Suprapubic skin (tissue), 4 donors: ENCODE results near the gene FRY. TPM values are rescaled to one million over a fixed set of nuclear protein-coding genes. Genes with fewer than 3 reads are reported as not detected.

ENCODE experiments used
- DNase-seq, 2 donors: peaks; one replicate each; pipeline ENCODE4 v3.0.0-alpha.2; 2019; ENCODE audit warnings: low spot score in 2 of 2
- H3K27ac ChIP-seq: fragments of 200-600 bp; sonication (generic); one replicate; pipeline ENCODE4 v1.5.1; 2019
- H3K27me3 ChIP-seq: fragments of 200-600 bp; sonication (generic); one replicate; pipeline ENCODE4 v1.5.1; 2019
- H3K36me3 ChIP-seq: fragments of 200-600 bp; sonication (generic); one replicate; pipeline ENCODE4 v1.5.1; 2019
- H3K4me1 ChIP-seq: fragments of 200-600 bp; sonication (generic); one replicate; pipeline ENCODE4 v1.5.1; 2019
- H3K4me3 ChIP-seq: fragments of 200-600 bp; sonication (generic); one replicate; pipeline ENCODE4 v1.5.1; 2019; ENCODE audit warnings: mild to moderate bottlenecking
- H3K9me3 ChIP-seq: fragments of 200-600 bp; sonication (generic); one replicate; pipeline ENCODE4 v1.5.1; 2019
- CTCF ChIP-seq, 2 donors: fragments of 200-600 bp in 1 of 2; fragments of 450-650 bp in 1 of 2; sonication (generic) in 1 of 2; IDR thresholded peaks; one replicate each; pipeline ENCODE4 v1.5.1; 2016 to 2019; ENCODE audit warnings: antibody characterized with exemption in 2 of 2, mild to moderate bottlenecking in 1 of 2, moderate library complexity in 1 of 2
- EP300 ChIP-seq: sonication (generic); formaldehyde crosslinking; IDR thresholded peaks from one replicate; pipeline ENCODE4 v1.6.1; 2017; ENCODE audit warnings: antibody characterized with exemption
- POLR2A ChIP-seq, 2 donors: fragments of 450-650 bp; IDR thresholded peaks; one replicate each; pipeline ENCODE4 v1.6.1; 2017; ENCODE audit warnings: antibody characterized with exemption in 2 of 2, mild to moderate bottlenecking in 2 of 2, moderate library complexity in 2 of 2
- POLR2AphosphoS5 ChIP-seq, 3 donors: sonication (generic); formaldehyde crosslinking; IDR thresholded peaks; one replicate each; pipeline ENCODE4 v1.6.1; 2017; ENCODE audit warnings: antibody characterized with exemption in 3 of 3
- WGBS: methylation state at CpG from one replicate; pipeline ENCODE4 v1.1.5; 2018; 5-methylcytosine and 5-hydroxymethylcytosine counted together
- total RNA-seq, 4 donors: library from RNA; depleted of rRNA; stranded (reverse); fragments of >200 nt; gene quantifications; one replicate each; pipeline ENCODE4 v1.1.0, GENCODE V29; 2016

Gene FRY
- total RNA-seq, 4 donors from 2014 or later: 22.5 to 39.6 (median 26.8) TPM

- H3K4me1 ChIP-seq: peaks cover 8% of the 10 kb centered on the region
- no peak for DNase-seq
- TF ChIP-seq POLR2AphosphoS5 (IDR thresholded peaks at IDR 0.05) (no peak), EP300 (no peak), POLR2A (IDR thresholded peaks at IDR 0.05) (no peak), CTCF (IDR thresholded peaks at IDR 0.05) (no peak)
- H3K4me3 ChIP-seq: no peak overlapping the region
- no peaks in the 10 kb centered on the region for H3K27me3 ChIP-seq
- H3K36me3 ChIP-seq: peaks cover 3% of the 10 kb centered on the region
- H3K27ac ChIP-seq: peak overlapping the region; percentile 25
- 43% methylated on average over 6 of the region's 6 CpGs for WGBS
- H3K9me3 ChIP-seq: no peaks in the 10 kb centered on the region
Measured at GRCh38 chr13:32284927-32285632, 253.5 kb downstream of the FRY start.

- TF ChIP-seq POLR2AphosphoS5 (IDR thresholded peaks at IDR 0.05) (no peak), EP300 (no peak), CTCF (IDR thresholded peaks at IDR 0.05) (no peak), POLR2A (IDR thresholded peaks at IDR 0.05) (no peak)
- WGBS: 56% methylated on average over 4 of the region's 4 CpGs
- Histone ChIP-seq H3K9me3 (no peaks in the 10 kb centered on the region), H3K4me1 (peaks cover 8% of the 10 kb centered on the region), H3K27me3 (no peaks in the 10 kb centered on the region), H3K27ac (no peak overlapping the region), H3K4me3 (no peak overlapping the region), H3K36me3 (no peaks in the 10 kb centered on the region)
- DNase-seq: no peak
Measured at GRCh38 chr13:32285633-32285965, 254.0 kb downstream of the FRY start.

GRCh38 chr13:32297206-32297605 is 265.6 kb downstream of the FRY start:
- Histone ChIP-seq H3K27ac (no peak overlapping the region), H3K36me3 (peaks cover 12% of the 10 kb centered on the region), H3K4me1 (no peaks in the 10 kb centered on the region), H3K27me3 (no peaks in the 10 kb centered on the region), H3K9me3 (no peaks in the 10 kb centered on the region), H3K4me3 (no peak overlapping the region)
- no peak for DNase-seq
- TF ChIP-seq POLR2AphosphoS5 (IDR thresholded peaks at IDR 0.05): no peak
- TF ChIP-seq EP300: no peak
- TF ChIP-seq POLR2A (IDR thresholded peaks at IDR 0.05): no peak
- TF ChIP-seq CTCF (IDR thresholded peaks at IDR 0.05): no peak
- 72% methylated on average over 2 of the region's 2 CpGs for WGBS

- no peaks in the 10 kb centered on the region for H3K4me1 ChIP-seq
- WGBS: 94% methylated on average over 6 of the region's 6 CpGs
- H3K4me3 ChIP-seq: no peak overlapping the region
- H3K36me3 ChIP-seq: peaks cover 12% of the 10 kb centered on the region
- no peak for DNase-seq
- H3K27ac ChIP-seq: no peak overlapping the region
- TF ChIP-seq POLR2A (IDR thresholded peaks at IDR 0.05): no peak
- TF ChIP-seq EP300: no peak
- no peak for TF ChIP-seq POLR2AphosphoS5 (IDR thresholded peaks at IDR 0.05)
- TF ChIP-seq CTCF (IDR thresholded peaks at IDR 0.05): no peak
- H3K27me3 ChIP-seq: no peaks in the 10 kb centered on the region
- no peaks in the 10 kb centered on the region for H3K9me3 ChIP-seq
Measured at GRCh38 chr13:32298695-32299094, 267.1 kb downstream of the FRY start.

GRCh38 chr13:32299893-32300292 is 268.3 kb downstream of the FRY start:
- WGBS: 79% methylated on average over 4 of the region's 4 CpGs
- Histone ChIP-seq H3K27ac (no peak overlapping the region), H3K4me3 (no peak overlapping the region), H3K4me1 (no peaks in the 10 kb centered on the region), H3K36me3 (peaks cover 7% of the 10 kb centered on the region), H3K27me3 (no peaks in the 10 kb centered on the region), H3K9me3 (no peaks in the 10 kb centered on the region)
- no peak for TF ChIP-seq CTCF (IDR thresholded peaks at IDR 0.05)
- TF ChIP-seq POLR2A (IDR thresholded peaks at IDR 0.05): no peak
- TF ChIP-seq EP300: no peak
- TF ChIP-seq POLR2AphosphoS5 (IDR thresholded peaks at IDR 0.05): no peak
- DNase-seq: no peak
